ENCODE results near the gene RBBP8NL.
"Not testable (repeated sequence)": the region's sequence is repeated elsewhere in the genome, so short reads cannot be mapped to it uniquely, and the experiment has no call there.

Gene RBBP8NL

DNA sequence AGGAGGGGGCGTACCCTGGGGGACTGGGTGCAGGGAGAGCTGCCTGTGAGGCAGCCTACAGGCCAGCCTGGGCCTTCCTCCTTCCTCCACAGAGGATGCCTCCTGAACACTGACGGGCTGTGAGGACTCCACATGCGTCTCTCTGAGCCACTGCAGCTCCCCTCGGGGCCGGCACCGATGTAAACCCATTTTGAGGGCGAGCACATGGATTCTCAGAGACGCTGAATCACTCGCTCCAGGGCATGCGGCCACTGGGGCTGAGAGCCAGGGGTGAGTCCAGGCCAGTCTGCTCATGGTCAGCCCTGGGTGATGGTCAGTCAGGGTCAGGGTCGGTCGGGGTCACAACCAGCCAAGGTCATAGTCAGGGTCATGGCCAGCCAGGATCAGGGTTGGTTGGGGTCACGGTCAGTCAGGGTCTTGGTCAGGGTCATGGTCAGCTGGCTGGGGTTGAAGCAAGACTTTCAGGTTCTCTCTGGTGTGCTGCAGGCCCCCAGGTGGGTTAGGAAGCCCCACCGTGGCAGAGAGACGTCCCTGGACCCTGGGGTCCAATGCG, 14.7 kb upstream of the RBBP8NL start:
- ATAC-seq, result no peak

DNA sequence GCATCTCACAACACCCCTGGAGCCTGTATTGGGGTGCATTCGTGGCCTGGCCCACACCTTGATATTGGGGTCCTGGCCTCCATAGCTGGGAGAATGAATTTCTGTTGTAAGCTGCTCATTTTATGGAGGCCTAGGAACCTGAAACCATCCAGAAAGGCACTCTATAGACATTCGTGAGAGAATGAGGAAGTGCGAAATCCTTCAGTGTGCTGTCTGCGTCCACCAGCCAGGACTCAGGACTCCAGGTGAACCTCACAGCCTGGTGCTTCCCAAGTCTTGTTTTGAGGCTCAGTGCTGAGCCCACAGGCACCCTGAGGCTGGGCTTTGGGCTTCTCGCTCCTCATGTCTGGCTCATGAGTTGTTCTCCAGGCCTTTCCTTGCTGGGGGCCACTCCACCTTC, 11.9 kb upstream of the RBBP8NL start:
- ATAC-seq, result no peak

DNA sequence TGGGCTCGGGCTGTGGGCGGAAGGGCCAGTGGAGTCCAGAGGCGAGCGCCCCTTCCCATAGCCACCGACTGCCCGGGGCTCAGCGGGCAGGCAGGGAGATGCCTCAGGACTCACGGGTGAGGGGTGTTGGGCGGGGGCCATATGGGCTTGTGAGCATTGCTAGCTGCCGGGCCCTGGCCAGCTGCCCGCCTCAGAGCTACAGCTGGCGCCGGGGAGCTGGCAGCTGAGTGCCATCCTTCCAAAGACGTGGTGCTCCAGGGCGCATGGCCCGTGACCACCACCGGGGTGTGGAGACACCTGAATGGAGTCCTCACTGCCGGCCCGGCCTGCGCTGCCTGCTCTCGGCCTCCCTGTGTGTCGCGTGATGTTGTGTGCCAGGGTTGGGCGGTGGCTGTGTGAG, 10.6 kb upstream of the RBBP8NL start:
- ATAC-seq, result no peak

DNA sequence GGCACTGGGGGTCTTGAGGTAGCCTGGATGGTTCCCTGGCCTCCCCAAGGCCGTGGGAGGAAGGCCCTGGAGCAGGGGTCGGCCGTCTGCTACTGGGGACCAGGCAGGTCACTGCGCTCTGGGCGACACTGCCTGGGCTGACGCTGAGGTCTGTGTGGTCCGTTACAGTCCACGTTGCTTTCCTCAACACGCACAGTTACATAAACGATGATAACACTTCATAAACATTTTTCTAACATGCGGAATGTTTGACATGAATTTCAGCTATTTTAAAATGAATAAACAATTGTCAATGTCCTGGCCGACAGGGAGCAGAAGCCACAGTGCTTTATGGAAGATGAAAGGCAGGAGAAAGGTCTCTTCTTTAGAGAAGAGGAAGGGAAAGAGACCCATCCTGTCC, 10.2 kb upstream of the RBBP8NL start:
- ATAC-seq, result no peak

DNA sequence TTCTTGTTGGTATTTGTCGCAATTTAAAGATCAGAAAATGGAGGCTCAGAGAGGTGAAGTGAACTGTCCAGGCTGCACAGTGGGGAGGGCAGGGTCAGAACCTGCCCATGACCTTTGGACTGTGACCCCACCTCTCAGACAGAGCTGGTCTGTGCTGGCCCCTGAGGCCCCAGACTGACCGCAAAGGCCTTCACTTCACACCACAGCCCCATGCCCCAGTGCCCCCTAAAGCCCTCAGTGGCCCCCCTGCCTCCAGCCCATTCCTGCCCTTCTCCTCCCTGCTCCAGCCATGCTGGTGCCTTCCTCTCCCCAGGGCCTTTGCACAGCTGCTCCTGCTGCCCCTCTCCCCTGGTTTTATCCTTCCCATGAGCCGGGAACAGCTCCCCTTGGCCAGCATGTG, 9.4 kb upstream of the RBBP8NL start:
- ATAC-seq, result no peak

DNA sequence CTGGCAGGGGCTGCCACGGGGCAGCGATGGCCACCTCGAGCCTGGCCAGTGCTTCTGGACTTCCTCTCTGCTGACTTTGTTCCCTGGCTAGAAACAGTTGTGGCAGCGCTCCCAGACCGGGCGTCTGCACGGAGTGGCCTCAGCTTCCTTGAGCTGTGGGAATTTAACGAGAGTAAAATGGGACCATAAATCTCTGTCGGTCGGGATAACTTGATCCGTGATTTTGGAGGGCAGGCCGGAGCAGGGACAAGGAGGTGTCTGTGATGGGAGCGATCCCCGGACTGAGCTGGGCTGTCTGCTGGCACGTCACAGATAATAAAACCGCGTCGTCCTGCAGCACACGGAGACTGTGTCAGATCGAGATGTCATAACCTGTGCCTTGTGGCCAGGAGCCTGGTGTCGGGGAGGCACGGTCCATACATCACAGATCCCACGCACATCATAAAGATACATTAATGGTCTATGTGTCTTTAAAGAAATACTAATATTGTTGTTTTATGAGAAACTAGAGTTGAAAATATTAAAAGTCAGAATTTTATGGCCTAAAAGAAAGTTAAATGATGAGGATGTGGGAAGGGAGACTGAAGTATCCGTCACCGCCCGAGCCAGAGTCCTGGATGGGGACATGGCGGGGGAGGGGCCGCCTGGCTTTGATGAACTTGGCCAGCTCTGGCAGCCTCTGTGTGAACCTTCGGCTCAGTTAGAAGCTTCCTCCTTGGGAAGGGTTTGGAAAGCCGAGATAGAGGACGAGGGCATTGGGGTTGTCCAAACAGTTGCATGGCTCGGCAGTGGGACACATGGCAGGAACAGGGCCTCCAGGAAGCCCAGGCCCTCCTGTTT, 6.5 kb upstream of the RBBP8NL start:
- ATAC-seq, result no peak

DNA sequence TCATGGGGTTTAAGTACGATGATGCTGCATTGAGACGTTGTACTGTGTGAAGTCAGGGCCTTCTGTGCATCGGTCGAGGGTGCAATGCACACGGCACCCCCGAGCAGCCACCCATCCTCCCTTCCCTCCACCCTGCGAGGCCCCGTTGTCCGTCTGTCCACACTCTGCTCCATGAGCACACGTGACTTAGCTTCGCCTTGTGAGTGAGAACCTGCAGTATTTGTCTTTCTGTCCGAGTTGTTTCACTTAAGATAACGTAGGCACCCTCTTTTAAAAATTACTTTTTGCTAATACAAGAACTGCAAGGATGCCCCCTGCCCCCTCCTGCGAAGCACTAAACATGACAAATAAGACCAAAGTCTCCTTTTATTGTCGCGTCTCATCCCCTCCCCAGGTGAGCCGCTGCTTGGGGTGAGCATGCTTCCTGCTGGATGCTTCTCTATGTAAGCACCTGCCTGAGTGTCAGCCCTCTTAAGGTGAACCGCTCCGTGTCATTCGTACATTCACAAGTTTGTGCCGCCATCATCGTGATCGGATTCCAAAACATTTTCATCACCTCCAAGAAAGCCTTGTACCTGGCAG, 3.6 kb upstream of the RBBP8NL start:
- ATAC-seq, result no peak

DNA sequence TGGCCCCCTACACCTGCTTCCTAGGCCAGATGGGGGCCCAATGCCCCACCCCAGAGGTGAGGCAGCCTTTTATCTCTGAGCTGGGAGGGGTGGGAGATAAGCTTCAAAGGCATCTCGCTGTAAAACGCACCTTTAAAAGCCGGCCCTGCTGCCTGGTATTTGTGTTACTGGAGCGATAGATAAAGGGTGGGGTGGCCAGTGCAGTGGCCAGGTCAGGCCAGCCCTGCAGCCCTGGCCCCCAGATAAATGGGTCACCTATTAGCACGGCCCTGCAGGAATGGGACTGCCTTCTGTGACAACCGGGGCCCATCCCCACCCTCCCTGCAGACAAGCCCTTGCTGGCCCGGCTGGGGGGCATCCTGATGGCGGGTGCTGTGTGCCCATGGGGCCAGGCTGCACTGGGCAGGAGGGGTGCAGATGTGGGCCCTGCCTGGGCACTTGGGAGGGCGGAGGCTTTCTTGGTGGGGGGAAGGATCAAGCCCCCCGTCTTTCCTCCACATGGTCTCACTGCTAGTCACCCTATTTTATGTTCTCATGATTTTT, 3.0 kb upstream of the RBBP8NL start:
- no peak for ATAC-seq

DNA sequence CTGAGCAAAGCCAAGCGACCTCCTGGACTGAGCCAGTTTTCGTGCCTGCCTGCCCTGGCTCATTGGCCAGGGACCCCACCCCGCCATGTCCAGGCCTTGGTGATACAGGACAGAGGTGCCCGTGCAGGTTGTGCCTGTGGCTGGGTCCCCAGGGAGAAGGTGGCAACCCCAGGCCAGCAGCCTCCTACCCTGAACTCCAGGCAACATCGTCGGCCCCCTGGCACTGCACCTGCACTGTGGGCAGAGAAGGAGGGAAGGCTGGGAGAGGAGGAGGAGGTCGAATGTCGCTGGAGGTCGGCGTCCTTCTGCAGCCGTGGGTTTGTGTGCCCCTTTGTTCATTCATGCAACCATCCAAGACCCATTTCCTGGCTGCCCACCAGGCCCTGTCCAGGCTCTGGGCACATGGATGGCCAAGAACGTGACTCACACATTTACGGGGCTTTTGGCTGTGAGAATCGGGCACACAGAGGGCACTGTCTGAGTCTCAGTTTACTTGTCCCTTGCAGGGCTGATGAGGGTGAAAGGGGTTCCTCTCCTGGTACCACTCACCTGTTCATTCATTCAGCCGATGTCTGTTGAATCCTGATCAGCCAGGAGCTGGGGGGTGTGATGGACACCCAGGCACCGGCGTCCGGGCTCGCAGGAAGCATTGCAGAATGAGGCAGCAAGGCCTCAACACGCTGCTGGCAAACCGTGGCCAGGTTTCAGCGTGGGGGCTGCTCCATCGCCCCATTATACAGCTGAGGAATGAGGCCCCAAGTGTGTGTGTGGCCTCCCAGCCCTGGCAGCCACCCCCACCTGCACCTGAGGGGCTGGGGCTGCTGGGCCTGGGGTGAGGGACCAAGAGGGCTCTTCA, 2.3 kb upstream of the RBBP8NL start:
- ATAC-seq, result no peak

DNA sequence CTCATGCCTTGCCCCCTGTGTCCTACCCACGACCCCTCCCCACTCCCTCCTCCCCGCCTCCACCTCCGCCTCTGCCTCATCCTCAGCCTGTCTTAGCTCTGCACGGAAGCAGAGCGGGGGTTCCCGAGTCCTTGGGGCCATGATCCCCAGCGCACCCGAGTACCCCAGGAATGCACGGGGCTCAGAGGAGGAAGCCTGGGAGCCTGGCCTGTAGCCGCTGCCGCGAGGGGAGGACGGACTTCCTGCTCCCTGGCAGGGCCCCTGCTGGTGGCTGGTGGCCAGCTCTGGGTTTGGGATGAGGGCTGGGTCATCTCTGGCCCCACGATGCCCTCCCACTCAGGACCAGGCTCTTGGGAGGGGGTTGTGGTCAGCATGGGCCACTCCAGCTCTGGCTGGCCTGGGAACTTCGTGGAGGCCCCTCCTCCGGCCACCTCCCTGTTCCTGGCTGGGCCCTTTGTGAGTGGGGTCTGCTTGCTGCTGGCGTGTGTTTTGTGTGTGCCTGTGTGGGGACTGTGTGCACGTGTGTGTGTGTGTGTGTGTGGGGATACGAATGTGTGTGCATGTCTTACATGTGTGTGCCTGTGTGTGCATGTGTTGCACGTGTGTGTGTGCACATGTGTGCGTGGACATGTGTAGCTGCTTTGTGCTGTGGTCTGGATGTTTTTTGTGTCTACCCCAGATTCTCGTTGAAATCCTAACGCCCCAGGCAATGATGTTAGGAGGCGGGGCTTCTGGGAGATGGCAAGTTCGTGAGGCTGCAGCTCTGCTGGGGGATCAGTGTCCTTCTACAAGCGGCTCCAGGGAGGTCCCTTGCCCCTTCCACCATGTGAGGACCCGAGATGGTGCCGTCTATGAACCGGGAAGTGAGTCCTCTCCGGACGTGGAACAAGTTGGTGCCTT, 1.3 kb upstream of the RBBP8NL start:
- no peak for ATAC-seq

DNA sequence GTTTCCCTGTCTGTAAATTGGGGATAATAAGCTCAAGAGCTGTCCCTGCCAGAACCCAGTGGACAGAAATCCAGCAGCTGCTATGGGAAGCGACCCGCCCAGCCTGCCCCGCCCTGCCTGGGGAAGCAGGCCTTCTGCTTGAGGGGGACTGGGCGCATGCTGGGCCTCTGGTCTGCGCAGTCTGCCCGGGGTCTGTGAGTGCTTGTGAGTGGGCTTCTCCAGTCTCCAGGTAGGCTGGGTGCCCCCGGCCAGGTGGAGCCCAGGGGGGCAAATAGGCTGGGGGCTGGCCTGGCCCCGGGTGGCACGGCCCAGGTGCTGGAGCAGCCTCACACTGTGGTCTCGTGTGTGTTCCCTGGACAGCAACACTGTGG, 648 bp upstream of the RBBP8NL start:
- ATAC-seq, result no peak

DNA sequence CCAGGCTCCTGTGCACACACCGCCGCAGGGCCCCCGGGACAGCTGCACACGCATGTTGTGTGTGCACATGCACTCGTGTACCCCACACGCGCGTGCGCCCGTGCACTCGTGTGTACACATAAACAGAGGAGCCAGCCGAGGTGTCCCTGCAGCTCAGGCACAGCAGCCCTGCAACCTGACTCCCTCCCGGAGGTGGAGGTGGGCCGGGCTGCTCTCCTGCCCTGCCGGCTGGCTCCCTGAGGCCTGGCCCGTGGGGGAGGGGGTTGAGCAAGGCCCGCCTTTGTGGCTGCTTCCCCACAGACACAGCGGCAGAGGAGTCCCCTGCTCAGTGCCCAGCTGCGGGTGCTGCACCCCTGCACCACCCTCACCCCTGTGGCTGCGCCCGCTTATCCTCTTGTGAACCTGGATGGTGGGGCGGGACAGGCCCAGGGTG, 624 bp downstream of the RBBP8NL start:
- no peak for ATAC-seq

DNA sequence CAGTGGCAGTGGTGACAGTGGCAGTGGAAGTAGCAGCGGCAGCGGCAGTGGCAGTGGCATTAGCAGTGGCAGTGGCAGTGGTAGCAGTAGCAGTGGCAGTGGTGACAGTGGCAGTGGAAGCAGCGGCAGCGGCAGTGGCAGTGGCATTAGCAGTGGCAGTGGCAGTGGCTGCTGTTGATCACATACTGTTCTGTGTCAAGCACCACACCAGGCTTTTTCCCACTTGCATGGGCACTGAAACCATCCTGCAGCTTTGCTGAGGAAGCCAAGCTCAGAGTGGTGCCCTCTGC, 1.3 kb downstream of the RBBP8NL start:
- not testable (repeated sequence) for ATAC-seq

DNA sequence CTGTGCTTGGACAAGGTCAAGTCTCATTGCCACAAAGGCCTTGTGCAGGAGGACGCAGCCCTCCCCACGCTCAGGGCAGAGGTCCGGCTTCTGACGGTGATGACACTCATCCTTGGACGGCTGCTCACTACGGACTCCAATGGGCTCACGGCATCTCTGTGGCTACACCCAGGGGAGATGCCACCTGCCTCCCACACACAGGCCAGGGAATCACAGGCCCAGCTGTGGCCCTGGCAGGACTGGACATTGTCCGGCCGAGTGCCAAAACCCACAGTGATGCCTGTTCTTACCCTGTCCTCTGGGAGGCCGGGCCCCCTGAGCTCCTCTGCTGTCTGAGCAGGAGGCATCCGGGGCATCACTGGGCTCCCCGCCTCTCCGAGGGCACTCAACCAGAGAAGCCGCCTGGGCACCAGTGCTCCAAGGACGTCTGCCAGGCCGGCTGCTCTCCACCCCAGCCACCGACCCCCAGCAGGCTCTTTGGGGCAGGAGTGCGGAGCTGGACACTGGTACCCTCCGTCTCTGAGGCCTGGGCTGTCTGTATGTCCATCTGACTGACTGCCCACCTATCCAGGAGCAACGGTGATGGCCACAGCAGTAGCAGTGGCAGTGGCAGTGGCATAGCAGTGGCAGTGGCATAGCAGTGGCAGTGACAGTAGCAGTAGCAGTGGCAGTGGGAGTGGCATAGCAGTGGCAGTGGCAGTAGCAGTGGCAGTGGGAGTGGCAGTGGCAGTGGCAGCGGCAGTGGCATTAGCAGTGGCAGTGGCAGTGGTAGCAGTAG, 1.9 kb downstream of the RBBP8NL start:
- no peak for ATAC-seq

DNA sequence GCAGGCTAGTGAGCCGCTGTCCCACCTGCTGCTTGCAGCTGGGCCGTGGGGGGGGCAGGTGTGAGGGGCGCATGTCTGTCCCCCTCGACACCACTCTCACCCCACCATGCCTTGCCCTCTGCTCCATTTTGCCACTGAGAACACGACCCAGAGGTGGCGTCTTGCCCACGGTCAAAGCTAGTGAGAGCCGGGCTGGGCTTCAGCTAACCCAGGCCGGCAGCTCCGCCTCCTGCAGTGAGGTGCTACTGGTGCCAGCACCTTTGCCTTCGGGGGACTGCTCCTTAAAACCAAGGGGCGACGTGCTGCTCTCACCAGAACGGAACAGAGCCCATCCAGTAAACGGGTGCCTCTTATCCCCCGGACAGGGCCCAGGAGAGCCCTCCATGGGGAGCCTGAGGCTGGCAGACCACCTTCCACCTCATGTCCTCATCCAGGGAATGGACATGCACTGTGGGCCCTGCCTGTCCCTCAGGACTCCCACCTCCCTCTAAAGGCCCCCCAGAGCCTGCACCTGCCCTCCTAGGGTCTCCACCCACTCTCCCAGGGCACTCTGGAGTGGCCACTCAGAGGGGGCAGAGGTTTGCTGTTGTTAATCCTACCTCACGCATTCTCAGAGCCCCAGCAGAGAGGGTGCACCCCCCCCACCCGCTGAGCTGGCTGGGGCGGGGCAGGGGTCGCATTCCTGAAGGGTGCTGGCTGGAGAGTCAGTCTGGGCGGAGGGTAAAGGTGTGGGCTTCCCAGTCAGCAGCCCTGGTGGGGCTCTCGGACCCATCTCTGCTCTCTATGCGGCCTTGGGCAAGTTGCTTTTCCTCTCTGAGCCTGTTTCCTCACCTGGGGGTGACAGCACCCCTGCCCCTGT, 2.9 kb downstream of the RBBP8NL start:
- ATAC-seq, result no peak

DNA sequence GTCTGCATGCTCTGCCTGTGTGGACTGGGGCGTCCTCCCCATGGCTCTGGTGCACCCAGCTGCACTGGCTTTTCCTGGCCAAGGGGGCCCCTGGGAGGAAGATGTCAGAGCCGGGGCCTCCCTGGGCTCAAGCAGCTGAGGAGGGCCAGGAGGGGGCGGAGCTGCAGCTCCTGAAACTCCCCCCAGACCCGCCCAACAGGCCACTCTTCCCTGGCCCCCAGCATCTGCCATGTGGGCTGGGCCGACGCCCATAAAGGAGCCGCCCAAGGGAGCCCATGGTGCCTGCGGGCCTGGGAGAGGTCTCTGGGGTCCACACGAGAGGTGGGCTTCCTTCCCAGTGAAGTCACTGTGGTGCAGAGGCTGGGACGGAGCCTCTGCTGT, 4.0 kb downstream of the RBBP8NL start:
- ATAC-seq, result no peak

DNA sequence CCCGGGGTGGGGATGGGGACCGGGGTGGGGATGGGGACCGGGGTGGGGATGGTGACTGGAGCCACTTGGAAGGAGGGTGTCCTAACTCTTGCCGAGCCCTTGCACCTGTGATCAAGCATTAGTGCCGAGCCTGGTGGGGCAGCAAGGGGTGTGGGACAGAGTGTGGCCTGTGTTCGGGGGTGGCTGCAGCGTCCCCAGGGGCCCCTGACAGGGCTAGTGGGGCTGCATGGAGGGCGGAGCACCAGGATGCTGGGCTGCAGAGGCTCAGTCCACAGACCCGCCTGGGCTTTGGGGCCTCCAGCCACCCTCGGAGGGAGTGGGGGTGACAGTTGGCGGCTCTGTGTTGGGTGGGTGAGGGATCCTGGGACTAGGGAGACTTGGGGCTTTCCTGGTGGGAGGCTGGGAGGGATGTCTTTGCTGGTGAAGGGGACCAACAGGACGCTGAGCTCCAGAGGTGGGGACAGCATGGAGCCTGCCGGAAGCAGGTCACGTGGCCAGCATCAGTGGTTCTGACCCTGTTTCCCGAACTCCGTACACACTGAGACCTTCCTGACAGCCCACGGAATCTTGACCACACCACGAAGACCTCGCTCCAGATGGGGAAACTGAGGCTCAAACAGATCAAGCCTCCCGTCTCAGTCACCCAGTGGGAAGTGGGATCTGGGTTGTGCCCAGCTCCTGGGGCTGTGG, 4.6 kb downstream of the RBBP8NL start:
- no peak for ATAC-seq

DNA sequence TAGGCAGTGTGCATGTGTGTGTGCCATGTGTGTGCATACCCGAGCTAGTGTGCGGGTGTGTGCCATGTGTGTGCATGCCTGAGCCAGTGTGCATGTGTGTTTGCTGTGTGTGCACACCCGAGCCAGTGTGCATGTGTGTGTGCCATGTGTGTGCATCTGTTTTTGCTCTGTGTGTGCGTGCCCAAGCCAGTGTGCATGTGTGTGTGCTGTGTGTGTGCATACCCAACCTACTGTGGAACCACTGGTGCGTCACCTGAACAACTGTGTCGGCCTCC, 5.7 kb downstream of the RBBP8NL start:
- no peak for ATAC-seq

DNA sequence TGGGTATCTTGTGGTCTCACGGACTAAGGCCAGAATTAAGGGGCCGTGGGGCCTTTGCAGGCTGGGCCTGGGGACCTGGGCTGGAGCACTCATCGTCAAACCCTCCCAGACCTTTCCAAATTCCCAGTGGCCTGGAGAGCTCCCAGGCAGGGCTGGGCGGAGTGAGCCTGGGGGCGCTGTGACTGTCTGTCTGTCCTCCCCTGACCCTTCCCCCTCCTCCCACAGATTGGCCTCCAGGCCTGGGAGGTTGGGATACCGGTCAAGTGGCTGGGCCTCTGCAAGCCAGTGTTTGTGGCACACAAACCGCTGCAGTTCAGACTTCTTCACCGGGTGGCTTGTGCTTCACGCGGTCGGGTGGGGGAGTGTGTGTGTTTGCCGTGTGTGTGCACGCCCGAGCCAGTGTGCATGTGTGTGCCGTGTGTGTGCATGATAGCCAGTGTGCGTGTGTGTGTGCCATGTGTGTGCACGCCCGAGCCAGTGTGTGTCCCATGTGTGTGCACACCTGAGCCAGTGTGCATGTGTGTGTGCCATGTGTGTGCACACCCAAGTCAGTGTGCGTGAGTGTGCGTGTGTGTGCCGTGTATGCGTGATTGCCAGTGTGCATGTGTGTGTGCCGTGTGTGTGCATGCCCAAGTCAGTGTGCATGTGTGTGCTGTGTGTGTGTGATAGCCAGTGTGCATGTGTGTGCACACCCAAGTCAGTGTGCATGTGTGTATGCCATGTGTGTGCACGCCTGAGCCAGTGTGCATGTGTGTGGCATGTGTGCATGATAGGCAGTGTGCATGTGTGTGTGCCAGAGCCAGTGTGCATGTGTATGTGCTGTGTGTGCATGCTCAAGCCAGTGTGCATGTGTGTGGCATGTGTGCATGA, 6.3 kb downstream of the RBBP8NL start:
- no peak for ATAC-seq
